PFSK-1 (cell line): ENCODE data around the gene ANKRD12.

Experiments
- POLR2AphosphoS5 ChIP-seq: IDR thresholded peaks from 2 replicates; pipeline ENCODE4 v1.6.1; 2012; ENCODE audit warnings: low read depth, mild to moderate bottlenecking, control low read depth, low read length, moderate library complexity
- SIN3A ChIP-seq: IDR thresholded peaks from 2 replicates; pipeline ENCODE4 v1.6.1; 2012; ENCODE audit warnings: mild to moderate bottlenecking, low read length, moderate library complexity, borderline replicate concordance; ENCODE audit not compliant: insufficient read depth
- TAF1 ChIP-seq: IDR thresholded peaks from 2 replicates; pipeline ENCODE4 v1.6.1; 2012; ENCODE audit warnings: low read length, control low read depth, borderline replicate concordance; ENCODE audit not compliant: insufficient read depth
- TF ChIP-seq, protein P1 (sequence below), 2 experiments: IDR thresholded peaks; 2 replicates each; pipeline versions ENCODE4 v1.6.1 to v1.8.0; 2011 to 2012; ENCODE audit warnings: low read depth in 2 of 2, low read length in 2 of 2, control low read depth in 1 of 2, inconsistent platforms in 1 of 2, mild to moderate bottlenecking in 1 of 2, moderate library complexity in 1 of 2; ENCODE audit not compliant: insufficient read depth in 1 of 2

- TF ChIP-seq POLR2AphosphoS5: no peak
- TF ChIP-seq, protein P1, sequence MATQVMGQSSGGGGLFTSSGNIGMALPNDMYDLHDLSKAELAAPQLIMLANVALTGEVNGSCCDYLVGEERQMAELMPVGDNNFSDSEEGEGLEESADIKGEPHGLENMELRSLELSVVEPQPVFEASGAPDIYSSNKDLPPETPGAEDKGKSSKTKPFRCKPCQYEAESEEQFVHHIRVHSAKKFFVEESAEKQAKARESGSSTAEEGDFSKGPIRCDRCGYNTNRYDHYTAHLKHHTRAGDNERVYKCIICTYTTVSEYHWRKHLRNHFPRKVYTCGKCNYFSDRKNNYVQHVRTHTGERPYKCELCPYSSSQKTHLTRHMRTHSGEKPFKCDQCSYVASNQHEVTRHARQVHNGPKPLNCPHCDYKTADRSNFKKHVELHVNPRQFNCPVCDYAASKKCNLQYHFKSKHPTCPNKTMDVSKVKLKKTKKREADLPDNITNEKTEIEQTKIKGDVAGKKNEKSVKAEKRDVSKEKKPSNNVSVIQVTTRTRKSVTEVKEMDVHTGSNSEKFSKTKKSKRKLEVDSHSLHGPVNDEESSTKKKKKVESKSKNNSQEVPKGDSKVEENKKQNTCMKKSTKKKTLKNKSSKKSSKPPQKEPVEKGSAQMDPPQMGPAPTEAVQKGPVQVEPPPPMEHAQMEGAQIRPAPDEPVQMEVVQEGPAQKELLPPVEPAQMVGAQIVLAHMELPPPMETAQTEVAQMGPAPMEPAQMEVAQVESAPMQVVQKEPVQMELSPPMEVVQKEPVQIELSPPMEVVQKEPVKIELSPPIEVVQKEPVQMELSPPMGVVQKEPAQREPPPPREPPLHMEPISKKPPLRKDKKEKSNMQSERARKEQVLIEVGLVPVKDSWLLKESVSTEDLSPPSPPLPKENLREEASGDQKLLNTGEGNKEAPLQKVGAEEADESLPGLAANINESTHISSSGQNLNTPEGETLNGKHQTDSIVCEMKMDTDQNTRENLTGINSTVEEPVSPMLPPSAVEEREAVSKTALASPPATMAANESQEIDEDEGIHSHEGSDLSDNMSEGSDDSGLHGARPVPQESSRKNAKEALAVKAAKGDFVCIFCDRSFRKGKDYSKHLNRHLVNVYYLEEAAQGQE (IDR thresholded peaks at IDR 0.05; ENCODE audit: insufficient read depth in 1 of 2, low read depth in 2 of 2, low read length in 2 of 2): no peak
- TF ChIP-seq TAF1: no peak
- no peak for TF ChIP-seq SIN3A
Observed at GRCh38 chr18:9319333-9319732, 182.8 kb downstream of the ANKRD12 start.
